ENCODE data around the gene IRAK2. TPM values are rescaled to one million over a fixed set of nuclear protein-coding genes. Genes with fewer than 3 reads are reported as not detected.
A peak's percentile ranks its signal among the peaks of the same experiment; 100 is the strongest.

Gene IRAK2
- total RNA-seq, 6 experiments from 2014 or later = 4.2 to 16.0 (median 8.4) TPM

GRCh38 chr3:10219737-10220136, 55.0 kb downstream of the IRAK2 start:
- ATAC-seq = no peak
- H3K27ac ChIP-seq = no peak overlapping the region
- intact Hi-C loops (cut with DNase I) = loop anchor here (10.0 kb wide), 2 partner anchors 45 to 285 kb away; partner anchors contain the start of gene CRELD1 (in 1 of the 2)

DNA sequence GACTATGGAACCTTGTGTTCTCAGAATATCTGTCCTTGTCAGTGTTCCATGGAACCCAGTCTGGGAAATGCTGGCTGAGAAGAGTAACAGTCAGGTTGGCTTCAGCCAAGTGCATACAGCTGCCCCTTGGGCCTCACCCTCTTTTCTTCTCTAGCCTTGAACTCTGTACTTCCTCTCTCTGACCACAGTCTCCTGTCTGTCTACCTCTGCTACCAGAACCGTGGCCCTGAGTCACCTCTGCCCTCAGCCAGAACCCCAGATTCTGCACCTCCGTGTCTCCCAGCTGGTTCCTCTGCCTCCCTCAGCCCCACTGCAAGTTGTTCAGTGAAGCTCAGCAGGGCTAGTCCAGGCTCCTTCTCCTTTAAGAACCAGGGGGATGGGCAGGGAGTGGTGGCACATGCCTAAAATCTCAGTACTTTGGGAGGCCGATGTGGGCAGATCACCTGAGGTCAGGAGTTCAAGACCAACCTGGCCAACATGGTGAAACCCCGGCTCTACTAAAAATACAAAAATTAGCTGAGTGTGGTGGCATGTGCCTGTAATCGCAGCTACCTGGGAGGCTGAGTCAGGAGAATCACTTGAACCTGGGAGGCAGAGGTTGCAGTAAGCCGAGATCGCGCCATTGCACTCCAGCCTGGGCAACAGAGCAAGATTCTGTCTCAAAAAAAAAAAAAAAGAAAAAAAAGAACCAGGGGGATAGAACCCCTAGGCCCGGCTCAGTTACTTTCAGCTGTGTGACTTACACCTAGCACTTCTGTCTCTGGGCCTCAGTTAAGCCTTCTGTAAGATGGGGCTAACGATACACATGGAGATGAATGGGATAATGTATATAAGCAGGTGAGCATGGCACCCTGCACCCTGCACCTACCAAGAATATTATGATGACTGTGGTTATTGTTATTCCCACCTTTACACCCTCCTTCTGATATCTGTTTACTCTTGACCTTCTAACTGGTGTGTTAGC, 59.2 kb downstream of the IRAK2 start:
- Histone ChIP-seq H3K4me1 (peaks cover 0 to 18% (median 8%) of the 10 kb centered on the region in 4 donors), H3K27ac (peak overlapping the region in 1 of 3 donors; percentile 13), H3K4me3 (no peak overlapping the region), H3K36me3 (peaks cover 0 to 11% (median 0%) of the 10 kb centered on the region in 4 donors), H3K27me3 (no peaks in the 10 kb centered on the region), H3K9me3 (no peaks in the 10 kb centered on the region)
- 64% methylated on average over 8 of the region's 10 CpGs for WGBS (ENCODE audit: insufficient coverage, low coverage, low lambda C conversion rate, missing lambda C conversion rate)
- peak in 1 of 4 donors; percentile 2 for ATAC-seq
- intact Hi-C loops (cut with DNase I) = loop anchor here (10.0 kb wide), 2 partner anchors 49 to 289 kb away; partner anchors contain the start of gene CRELD1 (in 1 of the 2)
- TF ChIP-seq, protein P1, sequence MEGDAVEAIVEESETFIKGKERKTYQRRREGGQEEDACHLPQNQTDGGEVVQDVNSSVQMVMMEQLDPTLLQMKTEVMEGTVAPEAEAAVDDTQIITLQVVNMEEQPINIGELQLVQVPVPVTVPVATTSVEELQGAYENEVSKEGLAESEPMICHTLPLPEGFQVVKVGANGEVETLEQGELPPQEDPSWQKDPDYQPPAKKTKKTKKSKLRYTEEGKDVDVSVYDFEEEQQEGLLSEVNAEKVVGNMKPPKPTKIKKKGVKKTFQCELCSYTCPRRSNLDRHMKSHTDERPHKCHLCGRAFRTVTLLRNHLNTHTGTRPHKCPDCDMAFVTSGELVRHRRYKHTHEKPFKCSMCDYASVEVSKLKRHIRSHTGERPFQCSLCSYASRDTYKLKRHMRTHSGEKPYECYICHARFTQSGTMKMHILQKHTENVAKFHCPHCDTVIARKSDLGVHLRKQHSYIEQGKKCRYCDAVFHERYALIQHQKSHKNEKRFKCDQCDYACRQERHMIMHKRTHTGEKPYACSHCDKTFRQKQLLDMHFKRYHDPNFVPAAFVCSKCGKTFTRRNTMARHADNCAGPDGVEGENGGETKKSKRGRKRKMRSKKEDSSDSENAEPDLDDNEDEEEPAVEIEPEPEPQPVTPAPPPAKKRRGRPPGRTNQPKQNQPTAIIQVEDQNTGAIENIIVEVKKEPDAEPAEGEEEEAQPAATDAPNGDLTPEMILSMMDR (IDR thresholded peaks at IDR 0.05) = no peak
- TF ChIP-seq POLR2A (IDR thresholded peaks at IDR 0.05) = no peak
- DNase-seq = no peak

More at GRCh38 chr3:10219737-10220136, 55.0 kb downstream of the IRAK2 start:
- Histone ChIP-seq H3K36me3 (peaks cover 0 to 6% (median 5%) of the 10 kb centered on the region in 4 donors), H3K27me3 (no peaks in the 10 kb centered on the region), H3K9me3 (no peaks in the 10 kb centered on the region), H3K4me3 (no peak overlapping the region), H3K4me1 (peaks cover 0 to 12% (median 5%) of the 10 kb centered on the region in 4 donors)
- no peak for TF ChIP-seq POLR2A (IDR thresholded peaks at IDR 0.05)
- TF ChIP-seq, protein P1 (IDR thresholded peaks at IDR 0.05) = no peak
- WGBS (ENCODE audit: insufficient coverage, low coverage, low lambda C conversion rate, missing lambda C conversion rate) = 86% methylated on average over 9 of the region's 9 CpGs
- no peak for DNase-seq

DNA sequence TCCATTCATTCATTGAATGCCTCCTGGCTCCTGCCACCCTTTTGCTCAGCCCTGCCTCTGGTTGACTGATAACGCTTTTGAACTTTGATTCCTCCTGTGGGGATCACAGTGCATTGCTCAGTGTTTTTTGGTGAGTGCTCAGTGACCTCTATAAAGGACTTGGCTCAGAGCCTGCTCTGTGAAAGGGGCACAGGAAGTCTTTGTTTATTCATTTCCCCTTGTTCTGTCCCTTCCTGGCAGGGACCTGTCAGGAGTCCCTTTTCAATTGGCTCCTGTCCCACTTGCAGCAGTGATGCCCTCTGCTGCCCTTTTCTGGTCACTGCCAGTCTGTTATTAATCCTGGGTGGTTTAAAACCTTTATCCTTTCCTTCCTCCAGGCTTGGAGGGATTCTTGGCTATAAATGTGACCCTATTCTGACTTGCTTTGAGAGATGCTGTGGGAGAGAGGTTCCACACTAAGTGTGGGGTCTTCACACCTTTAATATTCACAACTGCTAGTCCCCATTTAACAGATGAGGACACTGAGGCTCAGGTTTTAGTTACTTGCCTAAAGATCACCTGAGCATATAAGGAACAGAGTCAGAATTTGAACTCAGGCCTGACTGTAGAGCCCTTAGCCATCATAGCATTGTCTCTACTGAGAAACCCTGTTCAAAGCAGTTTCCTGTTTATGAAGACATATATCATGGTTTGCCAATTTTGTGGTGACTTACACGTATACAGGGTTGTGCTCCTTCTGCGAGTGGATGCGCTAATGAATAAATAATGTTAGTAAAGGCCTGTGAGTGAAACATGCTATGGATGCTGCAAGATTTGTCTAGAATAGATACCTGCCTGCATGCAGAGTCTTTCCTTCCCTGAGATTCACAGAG, 60.3 kb downstream of the IRAK2 start:
- Histone ChIP-seq H3K4me1 (peaks cover 0 to 18% (median 8%) of the 10 kb centered on the region in 4 donors), H3K27ac (no peak overlapping the region), H3K4me3 (no peak overlapping the region), H3K27me3 (no peaks in the 10 kb centered on the region), H3K9me3 (no peaks in the 10 kb centered on the region), H3K36me3 (peaks cover 0 to 11% (median 0%) of the 10 kb centered on the region in 4 donors)
- peak; percentile 66 to 93 (median 76) for DNase-seq
- no peak for TF ChIP-seq POLR2A (IDR thresholded peaks at IDR 0.05)
- TF ChIP-seq, protein P1 (IDR thresholded peaks at IDR 0.05) = peak; percentile 84 to 93 (median 86)
- ATAC-seq = peak; percentile 86 to 98 (median 95)
- intact Hi-C loops (cut with DNase I) = loop anchor here (10.0 kb wide), 2 partner anchors 50 to 290 kb away; partner anchors contain the start of gene CRELD1 (in 1 of the 2)
- WGBS (ENCODE audit: insufficient coverage, low coverage, low lambda C conversion rate, missing lambda C conversion rate) = 46% methylated on average over 4 of the region's 4 CpGs

GRCh38 chr3:10226293-10226692, 61.6 kb downstream of the IRAK2 start:
- Histone ChIP-seq H3K9me3 (no peaks in the 10 kb centered on the region), H3K27me3 (no peaks in the 10 kb centered on the region), H3K4me1 (peaks cover 0 to 18% (median 8%) of the 10 kb centered on the region in 4 donors), H3K4me3 (no peak overlapping the region), H3K36me3 (peaks cover 0 to 11% (median 0%) of the 10 kb centered on the region in 4 donors), H3K27ac (no peak overlapping the region)
- 82% methylated on average over 5 of the region's 10 CpGs for whole genome bisulfite sequencing (ENCODE audit: insufficient coverage, low coverage, low lambda C conversion rate, missing lambda C conversion rate)
- intact Hi-C loops (cut with DNase I) = loop anchor here (10.0 kb wide), 2 partner anchors 51 to 291 kb away; partner anchors contain the start of gene CRELD1 (in 1 of the 2)
- DNase-seq (no peak), ATAC-seq (no peak)
- TF ChIP-seq POLR2A (IDR thresholded peaks at IDR 0.05) = no peak
- TF ChIP-seq, protein P1 (IDR thresholded peaks at IDR 0.05) = no peak

All from right lobe of liver (tissue), 6 donors.